Left ventricle myocardium inferior (tissue), 1 donor: ENCODE data around the gene FAM83F. TPM values are rescaled to one million over a fixed set of nuclear protein-coding genes. Genes with fewer than 3 reads are reported as not detected.

Experiments used
- DNase-seq: peaks from one replicate; pipeline ENCODE4 v3.0.0-alpha.2; 2020
- H3K27ac ChIP-seq: fragments of 200-600 bp; replicated peaks from 2 replicates; pipeline ENCODE4 v1.8.0; 2021
- H3K27me3 ChIP-seq: fragments of 200-600 bp; 2 replicates; pipeline ENCODE4 v1.8.0; 2021; ENCODE audit warnings: low read depth
- H3K36me3 ChIP-seq: fragments of 200-600 bp; 2 replicates; pipeline ENCODE4 v1.8.0; 2021
- H3K4me1 ChIP-seq: fragments of 200-600 bp; 2 replicates; pipeline ENCODE4 v1.8.0; 2021
- H3K4me3 ChIP-seq: fragments of 200-600 bp; 2 replicates; pipeline ENCODE4 v1.8.0; 2021; ENCODE audit warnings: mild to moderate bottlenecking, moderate library complexity
- H3K9me3 ChIP-seq: fragments of 200-600 bp; replicated peaks from 2 replicates; pipeline ENCODE4 v1.8.0; 2021
- intact Hi-C: fragments of 100-400 bp; cut with micrococcal nuclease; formaldehyde crosslinking; loops from one replicate; pipeline ENCODE4 v1.11.0; 2022
- total RNA-seq: library from RNA; stranded (reverse); fragmentation: NEBNext Ultra II Directional; extraction: Animal tissue kit (Norgen Biotek cat#: 25700); gene quantifications from one replicate; pipeline ENCODE4 v1.2.1, GENCODE V29; 2021
- TF ChIP-seq, protein P1 (sequence below): fragments of 200-600 bp; IDR thresholded peaks from 2 replicates; pipeline ENCODE4 v1.8.0; 2021; ENCODE audit warnings: antibody characterized with exemption, mild to moderate bottlenecking, borderline replicate concordance
- donor health status: DM: no; HTN: yes; CAD: no; lungs with severe emphysema.

The FAM83F gene
- total RNA-seq, 1 donor from 2014 or later = 4.4 TPM

GRCh38 chr22:40025856-40026255 lies 31.1 kb downstream of the FAM83F start:
- H3K4me3 ChIP-seq = no peak overlapping the region
- intact Hi-C loops = no loop called here
- DNase-seq = no peak
- peaks cover 14% of the 10 kb centered on the region for H3K27me3 ChIP-seq
- H3K9me3 ChIP-seq = no peaks in the 10 kb centered on the region
- H3K36me3 ChIP-seq = no peaks in the 10 kb centered on the region
- no peak overlapping the region for H3K27ac ChIP-seq
- H3K4me1 ChIP-seq = peaks cover 8% of the 10 kb centered on the region
- TF ChIP-seq, protein P1, sequence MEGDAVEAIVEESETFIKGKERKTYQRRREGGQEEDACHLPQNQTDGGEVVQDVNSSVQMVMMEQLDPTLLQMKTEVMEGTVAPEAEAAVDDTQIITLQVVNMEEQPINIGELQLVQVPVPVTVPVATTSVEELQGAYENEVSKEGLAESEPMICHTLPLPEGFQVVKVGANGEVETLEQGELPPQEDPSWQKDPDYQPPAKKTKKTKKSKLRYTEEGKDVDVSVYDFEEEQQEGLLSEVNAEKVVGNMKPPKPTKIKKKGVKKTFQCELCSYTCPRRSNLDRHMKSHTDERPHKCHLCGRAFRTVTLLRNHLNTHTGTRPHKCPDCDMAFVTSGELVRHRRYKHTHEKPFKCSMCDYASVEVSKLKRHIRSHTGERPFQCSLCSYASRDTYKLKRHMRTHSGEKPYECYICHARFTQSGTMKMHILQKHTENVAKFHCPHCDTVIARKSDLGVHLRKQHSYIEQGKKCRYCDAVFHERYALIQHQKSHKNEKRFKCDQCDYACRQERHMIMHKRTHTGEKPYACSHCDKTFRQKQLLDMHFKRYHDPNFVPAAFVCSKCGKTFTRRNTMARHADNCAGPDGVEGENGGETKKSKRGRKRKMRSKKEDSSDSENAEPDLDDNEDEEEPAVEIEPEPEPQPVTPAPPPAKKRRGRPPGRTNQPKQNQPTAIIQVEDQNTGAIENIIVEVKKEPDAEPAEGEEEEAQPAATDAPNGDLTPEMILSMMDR = no peak

DNA sequence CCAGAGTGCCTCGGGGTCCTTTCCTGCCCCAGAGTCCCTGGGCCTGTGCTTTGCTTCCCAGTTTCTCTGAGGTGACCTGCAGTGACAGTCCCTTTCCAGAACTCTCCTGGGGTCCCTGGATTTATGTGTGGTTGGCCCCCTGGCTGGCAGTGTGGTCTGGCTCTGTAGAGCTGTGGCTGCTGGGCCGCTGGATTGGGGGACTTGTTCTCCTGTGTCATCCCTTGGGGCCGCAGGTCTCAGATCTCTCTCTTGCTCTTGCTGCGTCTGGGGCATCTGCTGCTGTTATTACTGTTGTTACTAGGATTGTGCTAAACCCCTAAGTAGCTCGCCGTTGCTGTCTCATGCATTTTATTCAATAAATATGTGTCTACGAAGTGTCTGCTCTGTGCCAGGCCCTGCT lies 31.9 kb downstream of the FAM83F start:
- intact Hi-C loops = no loop called here

DNA sequence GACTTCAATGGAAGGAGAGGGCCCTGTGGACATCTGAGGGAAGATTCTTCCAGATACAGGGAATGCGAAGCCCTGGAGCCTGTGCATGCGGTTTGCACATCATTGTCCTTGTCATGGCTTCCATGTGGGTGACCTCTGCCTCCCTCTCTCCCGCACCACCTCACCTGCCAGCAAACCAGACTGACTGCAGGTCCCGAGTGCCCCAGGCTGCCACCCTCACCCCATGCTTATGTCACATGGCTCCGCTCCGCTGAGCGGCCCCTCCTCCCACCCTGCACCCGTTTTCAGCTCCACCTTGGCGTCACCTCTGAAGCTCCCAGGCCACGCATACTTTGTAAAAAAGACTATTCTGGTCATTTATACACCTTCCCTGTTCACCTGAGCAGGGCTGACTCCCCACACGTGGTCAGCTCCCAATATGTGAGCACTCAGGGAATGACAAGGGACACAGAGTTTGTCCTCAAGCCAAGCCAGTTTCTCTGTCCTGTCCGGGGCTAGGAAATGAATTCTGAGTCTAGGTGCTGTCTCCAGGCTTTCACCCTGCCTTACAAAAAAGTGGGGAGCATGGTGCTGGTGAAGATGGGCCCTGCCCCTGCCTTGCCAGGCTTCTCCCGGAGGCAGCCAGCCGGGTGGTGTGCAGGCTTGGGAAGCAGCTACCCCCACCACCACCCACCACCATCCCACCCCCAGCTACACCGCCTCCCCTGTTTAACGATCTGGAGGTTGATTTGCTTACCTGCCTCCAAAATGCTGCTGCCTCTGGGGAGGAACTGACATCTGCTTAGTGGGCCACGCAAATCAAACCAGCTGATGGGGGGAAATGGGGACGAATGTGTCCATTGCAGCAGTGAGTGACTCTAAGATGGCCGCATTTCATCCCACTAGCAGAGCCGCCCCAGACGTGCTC lies 32.7 kb downstream of the FAM83F start:
- Histone ChIP-seq H3K9me3 (no peaks in the 10 kb centered on the region), H3K27ac (no peak overlapping the region), H3K27me3 (peaks cover 14% of the 10 kb centered on the region), H3K4me3 (no peak overlapping the region), H3K36me3 (no peaks in the 10 kb centered on the region), H3K4me1 (peaks cover 8% of the 10 kb centered on the region)
- intact Hi-C loops = no loop called here
- TF ChIP-seq, protein P1 = no peak
- no peak for DNase-seq

More for the DNA sequence above, 31.9 kb downstream of the FAM83F start:
- Histone ChIP-seq H3K36me3 (no peaks in the 10 kb centered on the region), H3K4me1 (peaks cover 8% of the 10 kb centered on the region), H3K27ac (no peak overlapping the region), H3K4me3 (no peak overlapping the region), H3K9me3 (no peaks in the 10 kb centered on the region), H3K27me3 (peaks cover 14% of the 10 kb centered on the region)
- TF ChIP-seq, protein P1 = no peak
- DNase-seq = no peak

DNA sequence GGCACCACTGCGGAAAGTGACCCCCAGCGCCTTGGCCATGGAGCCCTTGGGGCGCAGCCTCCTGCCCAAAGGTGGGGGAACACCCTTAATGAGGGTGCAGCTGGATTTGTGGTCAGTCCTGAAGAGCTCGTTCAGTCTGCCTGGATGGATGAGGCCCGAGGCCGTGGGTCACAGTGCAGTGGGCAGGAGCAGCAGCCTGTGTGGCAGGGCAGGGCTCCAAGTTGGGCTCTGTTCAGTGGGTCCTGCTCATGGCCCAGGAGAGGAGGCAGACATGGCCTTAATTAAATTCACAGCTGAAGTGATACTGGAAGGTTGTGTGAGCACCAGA lies 33.3 kb downstream of the FAM83F start:
- peaks cover 11% of the 10 kb centered on the region for H3K27me3 ChIP-seq
- H3K4me3 ChIP-seq = no peak overlapping the region
- no peaks in the 10 kb centered on the region for H3K36me3 ChIP-seq
- peaks cover 8% of the 10 kb centered on the region for H3K4me1 ChIP-seq
- no peaks in the 10 kb centered on the region for H3K9me3 ChIP-seq
- DNase-seq = no peak
- TF ChIP-seq, protein P1 = no peak
- no peak overlapping the region for H3K27ac ChIP-seq
- intact Hi-C loops = no loop called here

- H3K4me3 ChIP-seq = no peak overlapping the region
- H3K27ac ChIP-seq = no peak overlapping the region
- no peaks in the 10 kb centered on the region for H3K9me3 ChIP-seq
- intact Hi-C loops = no loop called here
- DNase-seq = no peak
- peaks cover 10% of the 10 kb centered on the region for H3K27me3 ChIP-seq
- H3K4me1 ChIP-seq = peaks cover 7% of the 10 kb centered on the region
- TF ChIP-seq, protein P1 = no peak
- no peaks in the 10 kb centered on the region for H3K36me3 ChIP-seq
Observed at GRCh38 chr22:40029189-40029890, 34.6 kb downstream of the FAM83F start.
